Dendritic cell treated with granulocyte-macrophage colony-stimulating factor and Interleukin-4, amounts not matched to agents 40 ng/mL and 50 ng/mL, for 4 days (primary cell): ENCODE results near the gene DTX3.
"Not testable (repeated sequence)": the region's sequence is repeated elsewhere in the genome, so short reads cannot be mapped to it uniquely, and the experiment has no call there.

Source experiments
- H3K27ac Mint-ChIP-seq: one replicate; pipeline ENCODE4 v1.8.0; 2022; ENCODE audit warnings: mild to moderate bottlenecking, mixed read lengths
- H3K27me3 Mint-ChIP-seq: one replicate; pipeline ENCODE4 v1.8.0; 2022; ENCODE audit warnings: mild to moderate bottlenecking, mixed read lengths
- H3K36me3 Mint-ChIP-seq: one replicate; pipeline ENCODE4 v1.8.0; 2022; ENCODE audit warnings: low read depth, mixed read lengths
- H3K4me1 Mint-ChIP-seq: one replicate; pipeline ENCODE4 v1.8.0; 2022; ENCODE audit warnings: low read depth, mixed read lengths
- H3K4me3 Mint-ChIP-seq: one replicate; pipeline ENCODE4 v1.8.0; 2022; ENCODE audit warnings: mild to moderate bottlenecking, moderate library complexity, mixed read lengths
- H3K9me3 Mint-ChIP-seq: one replicate; pipeline ENCODE4 v1.8.0; 2022; ENCODE audit warnings: mixed read lengths
- intact Hi-C: fragments of 100-400 bp; cut with micrococcal nuclease; formaldehyde crosslinking; loops from one replicate; pipeline ENCODE4 v1.15.0; 2022

Gene DTX3

GRCh38 chr12:57588951-57589610, 15.5 kb upstream of the DTX3 start:
- H3K4me1 Mint-ChIP-seq, result peaks cover 38% of the 10 kb centered on the region
- H3K36me3 Mint-ChIP-seq, H3K27ac Mint-ChIP-seq, H3K27me3 Mint-ChIP-seq, H3K4me3 Mint-ChIP-seq, H3K9me3 Mint-ChIP-seq: not testable (repeated sequence)
- intact Hi-C loops, result loop anchor here (10.0 kb wide), 1 partner anchor 316 kb away; no protein-coding TSS in a partner anchor

GRCh38 chr12:57590479-57590863, 14.2 kb upstream of the DTX3 start:
- Mint-ChIP-seq H3K4me1 (peaks cover 25% of the 10 kb centered on the region), H3K27me3 (peaks cover 5% of the 10 kb centered on the region), H3K36me3 (peaks cover 14% of the 10 kb centered on the region), H3K4me3 (peak overlapping the region; percentile 92), H3K9me3 (no peaks in the 10 kb centered on the region), H3K27ac (peak overlapping the region; percentile 69)
- intact Hi-C loops, result no loop called here

GRCh38 chr12:57590864-57591781, 13.5 kb upstream of the DTX3 start, which contains the start of gene PIP4K2C:
TSS of gene PIP4K2C (plus strand) at chr12:57591192. CDS start at chr12:57591290, 98 bp downstream.
- H3K27me3 Mint-ChIP-seq, result peaks cover 3% of the 10 kb centered on the region
- H3K4me1 Mint-ChIP-seq, result peaks cover 25% of the 10 kb centered on the region
- intact Hi-C loops, result no loop called here
- peak within 1 kb of the TSS; percentile 92 for H3K4me3 Mint-ChIP-seq
- H3K27ac Mint-ChIP-seq, result peak within 1 kb of the TSS; percentile 69
- no peaks in the 10 kb centered on the region for H3K9me3 Mint-ChIP-seq
- H3K36me3 Mint-ChIP-seq, result peaks cover 20% of the 10 kb centered on the region

- Mint-ChIP-seq H3K27me3 (peaks cover 3% of the 10 kb centered on the region), H3K4me3 (peak overlapping the region; percentile 92), H3K4me1 (peaks cover 25% of the 10 kb centered on the region), H3K9me3 (no peaks in the 10 kb centered on the region), H3K27ac (peak overlapping the region; percentile 69), H3K36me3 (peaks cover 28% of the 10 kb centered on the region)
- intact Hi-C loops, result no loop called here
Observed at GRCh38 chr12:57591782-57592325, 12.8 kb upstream of the DTX3 start.

GRCh38 chr12:57592551-57593165, 12.0 kb upstream of the DTX3 start:
- H3K36me3 Mint-ChIP-seq, result peaks cover 36% of the 10 kb centered on the region
- peaks cover 3% of the 10 kb centered on the region for H3K27me3 Mint-ChIP-seq
- H3K9me3 Mint-ChIP-seq, result no peaks in the 10 kb centered on the region
- H3K27ac Mint-ChIP-seq, result no peak overlapping the region
- no peak overlapping the region for H3K4me3 Mint-ChIP-seq
- intact Hi-C loops, result no loop called here
- H3K4me1 Mint-ChIP-seq, result peaks cover 25% of the 10 kb centered on the region

- Mint-ChIP-seq H3K27ac (no peak overlapping the region), H3K9me3 (no peaks in the 10 kb centered on the region), H3K27me3 (peaks cover 3% of the 10 kb centered on the region), H3K4me1 (peaks cover 25% of the 10 kb centered on the region), H3K4me3 (no peak overlapping the region), H3K36me3 (peaks cover 40% of the 10 kb centered on the region)
- intact Hi-C loops, result no loop called here
Observed at GRCh38 chr12:57593187-57593586, 11.4 kb upstream of the DTX3 start.

GRCh38 chr12:57600395-57600794, 4.2 kb upstream of the DTX3 start:
- Mint-ChIP-seq H3K36me3 (peaks cover 73% of the 10 kb centered on the region), H3K9me3 (no peaks in the 10 kb centered on the region), H3K27me3 (peaks cover 19% of the 10 kb centered on the region)

GRCh38 chr12:57602544-57602943, 2.1 kb upstream of the DTX3 start:
- Mint-ChIP-seq H3K4me3 (no peak overlapping the region), H3K27me3 (peaks cover 39% of the 10 kb centered on the region), H3K27ac (no peak overlapping the region), H3K4me1 (peaks cover 19% of the 10 kb centered on the region), H3K36me3 (peaks cover 51% of the 10 kb centered on the region), H3K9me3 (no peaks in the 10 kb centered on the region)
- intact Hi-C loops, result no loop called here

More at GRCh38 chr12:57600395-57600794, 4.2 kb upstream of the DTX3 start:
- Mint-ChIP-seq H3K4me1 (peaks cover 19% of the 10 kb centered on the region), H3K4me3 (no peak overlapping the region), H3K27ac (no peak overlapping the region)
- intact Hi-C loops, result no loop called here

GRCh38 chr12:57603324-57603723, 1.3 kb upstream of the DTX3 start:
- peaks cover 46% of the 10 kb centered on the region for H3K36me3 Mint-ChIP-seq

GRCh38 chr12:57603815-57604453, 690 bp upstream of the DTX3 start:
- Mint-ChIP-seq H3K4me3 (no peak overlapping the region), H3K9me3 (no peaks in the 10 kb centered on the region), H3K4me1 (peaks cover 19% of the 10 kb centered on the region), H3K27ac (no peak overlapping the region), H3K36me3 (peaks cover 41% of the 10 kb centered on the region), H3K27me3 (peaks cover 50% of the 10 kb centered on the region)
- intact Hi-C loops, result no loop called here

More at GRCh38 chr12:57603324-57603723, 1.3 kb upstream of the DTX3 start:
- H3K27ac Mint-ChIP-seq, result no peak overlapping the region
- H3K4me1 Mint-ChIP-seq, result peaks cover 19% of the 10 kb centered on the region
- no peak overlapping the region for H3K4me3 Mint-ChIP-seq
- H3K9me3 Mint-ChIP-seq, result no peaks in the 10 kb centered on the region
- intact Hi-C loops, result no loop called here
- H3K27me3 Mint-ChIP-seq, result peaks cover 44% of the 10 kb centered on the region

- no peak overlapping the region for H3K27ac Mint-ChIP-seq
- intact Hi-C loops, result no loop called here
- peaks cover 20% of the 10 kb centered on the region for H3K4me1 Mint-ChIP-seq
- peaks cover 29% of the 10 kb centered on the region for H3K36me3 Mint-ChIP-seq
- no peaks in the 10 kb centered on the region for H3K9me3 Mint-ChIP-seq
- H3K27me3 Mint-ChIP-seq, result peaks cover 62% of the 10 kb centered on the region
- H3K4me3 Mint-ChIP-seq, result peak overlapping the region; percentile 52
Observed at GRCh38 chr12:57604992-57605810, 577 bp downstream of the DTX3 start.

GRCh38 chr12:57605811-57606311, 1.2 kb downstream of the DTX3 start:
- Mint-ChIP-seq H3K27me3 (peaks cover 69% of the 10 kb centered on the region), H3K36me3 (peaks cover 22% of the 10 kb centered on the region), H3K4me3 (no peak overlapping the region), H3K9me3 (no peaks in the 10 kb centered on the region), H3K27ac (no peak overlapping the region), H3K4me1 (peaks cover 26% of the 10 kb centered on the region)
- intact Hi-C loops, result no loop called here
